ENCODE results near the gene ZNF467.

The ZNF467 gene

GRCh38 chr7:149765399-149766121, 7.8 kb downstream of the ZNF467 start:
- peak; percentile 10 for ATAC-seq
- TF ChIP-seq OSR1 (CRISPR knock-in tag; IDR thresholded peaks at IDR 0.05) (no peak), ZNF8 (CRISPR knock-in tag; IDR thresholded peaks at IDR 0.05) (no peak), ZNF565 (CRISPR knock-in tag; conservative IDR thresholded peaks at IDR 0.05; ENCODE audit: low read depth) (no peak), ZFP3 (CRISPR knock-in tag; IDR thresholded peaks at IDR 0.05) (no peak), ZNF70 (CRISPR knock-in tag; IDR thresholded peaks at IDR 0.05) (no peak), TOX (CRISPR knock-in tag; IDR thresholded peaks at IDR 0.05; ENCODE audit: borderline replicate concordance) (no peak), ESRRG (CRISPR knock-in tag; IDR thresholded peaks at IDR 0.05) (no peak), CREB5 (CRISPR knock-in tag; IDR thresholded peaks at IDR 0.05; ENCODE audit: low read depth) (no peak), RARB (CRISPR knock-in tag; IDR thresholded peaks at IDR 0.05) (no peak), BACH2 (CRISPR knock-in tag; IDR thresholded peaks at IDR 0.05; ENCODE audit: borderline replicate concordance) (no peak), PPARA (CRISPR knock-in tag; IDR thresholded peaks at IDR 0.05; ENCODE audit: borderline replicate concordance) (no peak)
- TF ChIP-seq, protein P1, sequence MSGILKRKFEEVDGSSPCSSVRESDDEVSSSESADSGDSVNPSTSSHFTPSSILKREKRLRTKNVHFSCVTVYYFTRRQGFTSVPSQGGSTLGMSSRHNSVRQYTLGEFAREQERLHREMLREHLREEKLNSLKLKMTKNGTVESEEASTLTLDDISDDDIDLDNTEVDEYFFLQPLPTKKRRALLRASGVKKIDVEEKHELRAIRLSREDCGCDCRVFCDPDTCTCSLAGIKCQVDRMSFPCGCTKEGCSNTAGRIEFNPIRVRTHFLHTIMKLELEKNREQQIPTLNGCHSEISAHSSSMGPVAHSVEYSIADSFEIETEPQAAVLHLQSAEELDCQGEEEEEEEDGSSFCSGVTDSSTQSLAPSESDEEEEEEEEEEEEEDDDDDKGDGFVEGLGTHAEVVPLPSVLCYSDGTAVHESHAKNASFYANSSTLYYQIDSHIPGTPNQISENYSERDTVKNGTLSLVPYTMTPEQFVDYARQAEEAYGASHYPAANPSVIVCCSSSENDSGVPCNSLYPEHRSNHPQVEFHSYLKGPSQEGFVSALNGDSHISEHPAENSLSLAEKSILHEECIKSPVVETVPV (CRISPR knock-in tag; IDR thresholded peaks at IDR 0.05): no peak

DNA sequence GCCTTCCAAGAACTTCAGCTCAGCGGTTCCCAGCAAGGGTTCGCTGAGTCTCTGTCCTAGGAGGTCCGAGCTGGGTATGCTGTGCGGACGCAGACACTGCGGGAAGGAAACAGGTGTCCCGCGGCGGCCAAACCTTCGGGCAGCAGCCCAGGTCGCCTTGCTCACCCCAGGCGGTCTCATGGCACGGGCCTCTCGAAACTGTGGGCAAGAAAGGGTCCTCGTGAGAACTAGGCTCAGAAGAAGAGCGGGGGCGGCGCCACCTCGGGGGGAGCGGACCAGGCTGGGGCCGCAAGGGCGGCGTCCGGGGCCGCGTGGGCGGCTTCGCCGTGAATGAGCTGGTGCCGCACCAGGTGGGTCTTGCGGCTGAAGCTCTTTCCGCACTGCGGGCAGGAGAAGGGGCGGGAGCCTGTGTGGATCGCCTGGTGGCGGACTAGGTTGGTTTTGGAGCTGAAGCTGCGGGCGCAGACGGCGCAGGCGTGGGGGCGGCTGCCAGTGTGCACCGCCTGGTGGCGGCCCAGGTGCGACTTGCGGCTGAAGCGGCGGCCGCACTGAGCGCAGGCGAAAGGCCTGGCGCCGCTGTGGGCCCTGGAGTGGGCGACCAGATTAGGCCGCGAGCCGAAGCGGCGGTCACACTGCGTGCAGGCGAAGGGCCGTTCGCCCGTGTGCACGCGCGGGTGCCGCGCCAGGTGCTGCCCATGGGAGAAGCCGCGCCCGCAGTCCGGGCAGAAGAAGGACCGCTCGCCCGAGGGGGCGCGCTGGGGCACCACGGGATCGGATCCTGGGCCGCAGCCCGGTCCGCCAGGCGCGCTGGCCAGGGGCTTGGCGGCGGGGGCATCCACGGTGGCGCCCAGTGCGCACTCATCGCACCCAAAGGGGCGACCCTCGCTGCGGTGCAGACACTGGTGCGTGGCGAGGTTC, 8.6 kb downstream of the ZNF467 start:
- peak; percentile 64 for ATAC-seq
- TF ChIP-seq, protein P2, sequence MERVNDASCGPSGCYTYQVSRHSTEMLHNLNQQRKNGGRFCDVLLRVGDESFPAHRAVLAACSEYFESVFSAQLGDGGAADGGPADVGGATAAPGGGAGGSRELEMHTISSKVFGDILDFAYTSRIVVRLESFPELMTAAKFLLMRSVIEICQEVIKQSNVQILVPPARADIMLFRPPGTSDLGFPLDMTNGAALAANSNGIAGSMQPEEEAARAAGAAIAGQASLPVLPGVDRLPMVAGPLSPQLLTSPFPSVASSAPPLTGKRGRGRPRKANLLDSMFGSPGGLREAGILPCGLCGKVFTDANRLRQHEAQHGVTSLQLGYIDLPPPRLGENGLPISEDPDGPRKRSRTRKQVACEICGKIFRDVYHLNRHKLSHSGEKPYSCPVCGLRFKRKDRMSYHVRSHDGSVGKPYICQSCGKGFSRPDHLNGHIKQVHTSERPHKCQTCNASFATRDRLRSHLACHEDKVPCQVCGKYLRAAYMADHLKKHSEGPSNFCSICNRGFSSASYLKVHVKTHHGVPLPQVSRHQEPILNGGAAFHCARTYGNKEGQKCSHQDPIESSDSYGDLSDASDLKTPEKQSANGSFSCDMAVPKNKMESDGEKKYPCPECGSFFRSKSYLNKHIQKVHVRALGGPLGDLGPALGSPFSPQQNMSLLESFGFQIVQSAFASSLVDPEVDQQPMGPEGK (CRISPR knock-in tag; IDR thresholded peaks at IDR 0.05; ENCODE audit: borderline replicate concordance): no peak
- TF ChIP-seq TCF4 (CRISPR knock-in tag; IDR thresholded peaks at IDR 0.05; ENCODE audit: borderline replicate concordance) (no peak), ZNF70 (CRISPR knock-in tag; IDR thresholded peaks at IDR 0.05) (no peak), BACH2 (CRISPR knock-in tag; IDR thresholded peaks at IDR 0.05; ENCODE audit: borderline replicate concordance) (no peak), ZFP3 (CRISPR knock-in tag; IDR thresholded peaks at IDR 0.05) (no peak), ZFP30 (CRISPR knock-in tag; IDR thresholded peaks at IDR 0.05) (no peak), PPARA (CRISPR knock-in tag; IDR thresholded peaks at IDR 0.05; ENCODE audit: borderline replicate concordance) (no peak), ESRRG (CRISPR knock-in tag; IDR thresholded peaks at IDR 0.05) (no peak), ZC3H10 (CRISPR knock-in tag; IDR thresholded peaks at IDR 0.05) (no peak), ZNF8 (CRISPR knock-in tag; IDR thresholded peaks at IDR 0.05) (no peak), CSDC2 (CRISPR knock-in tag; IDR thresholded peaks at IDR 0.05) (no peak), ISL1 (CRISPR knock-in tag; IDR thresholded peaks at IDR 0.05) (no peak), OSR1 (CRISPR knock-in tag; IDR thresholded peaks at IDR 0.05) (no peak), CREB5 (CRISPR knock-in tag; IDR thresholded peaks at IDR 0.05; ENCODE audit: low read depth) (no peak)
- TF ChIP-seq, protein P3, sequence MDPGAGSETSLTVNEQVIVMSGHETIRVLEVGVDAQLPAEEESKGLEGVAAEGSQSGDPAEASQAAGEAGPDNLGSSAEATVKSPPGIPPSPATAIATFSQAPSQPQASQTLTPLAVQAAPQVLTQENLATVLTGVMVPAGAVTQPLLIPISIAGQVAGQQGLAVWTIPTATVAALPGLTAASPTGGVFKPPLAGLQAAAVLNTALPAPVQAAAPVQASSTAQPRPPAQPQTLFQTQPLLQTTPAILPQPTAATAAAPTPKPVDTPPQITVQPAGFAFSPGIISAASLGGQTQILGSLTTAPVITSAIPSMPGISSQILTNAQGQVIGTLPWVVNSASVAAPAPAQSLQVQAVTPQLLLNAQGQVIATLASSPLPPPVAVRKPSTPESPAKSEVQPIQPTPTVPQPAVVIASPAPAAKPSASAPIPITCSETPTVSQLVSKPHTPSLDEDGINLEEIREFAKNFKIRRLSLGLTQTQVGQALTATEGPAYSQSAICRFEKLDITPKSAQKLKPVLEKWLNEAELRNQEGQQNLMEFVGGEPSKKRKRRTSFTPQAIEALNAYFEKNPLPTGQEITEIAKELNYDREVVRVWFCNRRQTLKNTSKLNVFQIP (CRISPR knock-in tag; IDR thresholded peaks at IDR 0.05; ENCODE audit: borderline replicate concordance, low read depth): no peak
- TF ChIP-seq, protein P4, sequence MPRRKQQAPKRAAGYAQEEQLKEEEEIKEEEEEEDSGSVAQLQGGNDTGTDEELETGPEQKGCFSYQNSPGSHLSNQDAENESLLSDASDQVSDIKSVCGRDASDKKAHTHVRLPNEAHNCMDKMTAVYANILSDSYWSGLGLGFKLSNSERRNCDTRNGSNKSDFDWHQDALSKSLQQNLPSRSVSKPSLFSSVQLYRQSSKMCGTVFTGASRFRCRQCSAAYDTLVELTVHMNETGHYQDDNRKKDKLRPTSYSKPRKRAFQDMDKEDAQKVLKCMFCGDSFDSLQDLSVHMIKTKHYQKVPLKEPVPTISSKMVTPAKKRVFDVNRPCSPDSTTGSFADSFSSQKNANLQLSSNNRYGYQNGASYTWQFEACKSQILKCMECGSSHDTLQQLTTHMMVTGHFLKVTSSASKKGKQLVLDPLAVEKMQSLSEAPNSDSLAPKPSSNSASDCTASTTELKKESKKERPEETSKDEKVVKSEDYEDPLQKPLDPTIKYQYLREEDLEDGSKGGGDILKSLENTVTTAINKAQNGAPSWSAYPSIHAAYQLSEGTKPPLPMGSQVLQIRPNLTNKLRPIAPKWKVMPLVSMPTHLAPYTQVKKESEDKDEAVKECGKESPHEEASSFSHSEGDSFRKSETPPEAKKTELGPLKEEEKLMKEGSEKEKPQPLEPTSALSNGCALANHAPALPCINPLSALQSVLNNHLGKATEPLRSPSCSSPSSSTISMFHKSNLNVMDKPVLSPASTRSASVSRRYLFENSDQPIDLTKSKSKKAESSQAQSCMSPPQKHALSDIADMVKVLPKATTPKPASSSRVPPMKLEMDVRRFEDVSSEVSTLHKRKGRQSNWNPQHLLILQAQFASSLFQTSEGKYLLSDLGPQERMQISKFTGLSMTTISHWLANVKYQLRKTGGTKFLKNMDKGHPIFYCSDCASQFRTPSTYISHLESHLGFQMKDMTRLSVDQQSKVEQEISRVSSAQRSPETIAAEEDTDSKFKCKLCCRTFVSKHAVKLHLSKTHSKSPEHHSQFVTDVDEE (CRISPR knock-in tag; IDR thresholded peaks at IDR 0.05): no peak

Data from SK-N-SH treated with all-trans-retinoic acid at 6 μM for 48 hours (cell line).